Neural cell (in vitro differentiated cells): ENCODE data around the gene GLT1D1. TPM values are rescaled to one million over a fixed set of nuclear protein-coding genes. Genes with fewer than 3 reads are reported as not detected.
A peak's percentile ranks its signal among the peaks of the same experiment; 100 is the strongest.

Experiments used
- H2AFZ ChIP-seq: fragments of 200-600, 300-800 bp; sonication (generic), shearing (Covaris generic); 2 replicates; pipeline ENCODE4 v1.6.0; 2014; ENCODE audit warnings: low read depth, mild to moderate bottlenecking, antibody characterized with exemption, low read length, moderate library complexity
- H3F3A ChIP-seq: fragments of 200-600 bp; shearing (Covaris generic); 2 replicates; pipeline ENCODE4 v1.6.1; 2016; ENCODE audit warnings: mild to moderate bottlenecking, moderate library complexity, mixed read lengths, antibody characterized with exemption, low read length; ENCODE audit not compliant: insufficient read depth, poor library complexity, severe bottlenecking
- H3K27ac ChIP-seq: fragments of 200-600, 300-800 bp; sonication (generic), shearing (Covaris generic); 2 replicates; pipeline ENCODE4 v1.5.1; 2014; ENCODE audit warnings: mild to moderate bottlenecking, low read length, moderate library complexity
- H3K27me3 ChIP-seq: fragments of 300-800, 200-600 bp; sonication (generic), shearing (Covaris generic); 2 replicates; pipeline ENCODE4 v1.6.0; 2014; ENCODE audit warnings: mild to moderate bottlenecking, low read depth, low read length, moderate library complexity; ENCODE audit not compliant: insufficient read depth
- H3K36me3 ChIP-seq: fragments of 300-800, 200-600 bp; sonication (generic), shearing (Covaris generic); 2 replicates; pipeline ENCODE4 v1.5.1; 2014; ENCODE audit warnings: mild to moderate bottlenecking, antibody characterized with exemption, low read length, moderate library complexity; ENCODE audit not compliant: insufficient read depth
- H3K4me2 ChIP-seq: fragments of 300-800, 200-600 bp; sonication (generic), shearing (Covaris generic); 2 replicates; pipeline ENCODE4 v1.6.0; 2014; ENCODE audit warnings: mild to moderate bottlenecking, low read length
- H3K4me3 ChIP-seq: fragments of 300-800, 200-600 bp; sonication (generic), shearing (Covaris generic); 2 replicates; pipeline ENCODE4 v1.5.1; 2014; ENCODE audit warnings: mild to moderate bottlenecking, low read length, moderate library complexity
- H3K79me2 ChIP-seq: fragments of 200-600 bp; shearing (Covaris generic); replicated peaks from 2 replicates; pipeline ENCODE4 v1.6.0; 2014; ENCODE audit warnings: mild to moderate bottlenecking, low read length, moderate library complexity; ENCODE audit not compliant: insufficient read depth
- H3K9ac ChIP-seq: fragments of 300-800, 200-600 bp; sonication (generic), shearing (Covaris generic); 2 replicates; pipeline ENCODE4 v1.6.1; 2016; ENCODE audit warnings: mild to moderate bottlenecking, low read length, mixed read lengths
- H3K9me2 ChIP-seq: fragments of 200-600 bp; shearing (Covaris generic); 2 replicates; pipeline ENCODE4 v1.6.1; 2016; ENCODE audit warnings: mild to moderate bottlenecking, low read length, mixed read lengths; ENCODE audit not compliant: insufficient read depth
- H3K9me3 ChIP-seq: fragments of 200-600, 300-800 bp; sonication (generic), shearing (Covaris generic); 2 replicates; pipeline ENCODE4 v1.6.1; 2016; ENCODE audit warnings: mild to moderate bottlenecking, mixed run types, low read length, moderate library complexity, mixed read lengths
- H4K20me1 ChIP-seq: fragments of 200-600 bp; shearing (Covaris generic); 2 replicates; pipeline ENCODE4 v1.6.1; 2016; ENCODE audit warnings: mild to moderate bottlenecking, mixed run types; ENCODE audit not compliant: insufficient read depth
- EP300 ChIP-seq: fragments of 450-650 bp; conservative IDR thresholded peaks from 2 replicates; pipeline ENCODE4 v1.6.1; 2014; ENCODE audit warnings: antibody characterized with exemption, mild to moderate bottlenecking, moderate library complexity; ENCODE audit not compliant: poor library complexity, severe bottlenecking
- EZH2 ChIP-seq: fragments of 200-600, 300-800 bp; shearing (Covaris generic), sonication (generic); IDR thresholded peaks from 2 replicates; pipeline ENCODE4 v1.6.1; 2014; ENCODE audit warnings: antibody characterized with exemption, low read length, borderline replicate concordance, mild to moderate bottlenecking; ENCODE audit not compliant: insufficient read depth, poor library complexity, severe bottlenecking
- MXI1 ChIP-seq: fragments of 450-650 bp; conservative IDR thresholded peaks from 2 replicates; pipeline ENCODE4 v1.6.1; 2014; ENCODE audit warnings: antibody characterized with exemption, mild to moderate bottlenecking; ENCODE audit not compliant: poor library complexity, severe bottlenecking
- POLR2AphosphoS5 ChIP-seq: IDR thresholded peaks from 2 replicates; pipeline ENCODE4 v1.6.1; 2012
- RAD21 ChIP-seq: fragments of 450-650 bp; conservative IDR thresholded peaks from 2 replicates; pipeline ENCODE4 v1.6.1; 2014; ENCODE audit warnings: antibody characterized with exemption, mild to moderate bottlenecking, moderate library complexity
- REST ChIP-seq: IDR thresholded peaks from 2 replicates; pipeline ENCODE4 v1.6.1; 2012; ENCODE audit warnings: borderline replicate concordance
- SMC3 ChIP-seq: fragments of 450-650 bp; conservative IDR thresholded peaks from 2 replicates; pipeline ENCODE4 v1.6.1; 2014; ENCODE audit warnings: antibody characterized with exemption, mild to moderate bottlenecking, moderate library complexity; ENCODE audit not compliant: poor library complexity
- TAF1 ChIP-seq: IDR thresholded peaks from 2 replicates; pipeline ENCODE4 v1.6.1; 2012; ENCODE audit warnings: low read depth
- polyA plus RNA-seq: library from polyadenylated mRNA; depleted of rRNA; stranded (reverse); fragments of >200 nt; gene quantifications from 2 replicates; pipeline ENCODE4 v1.2.3, GENCODE V29; 2014
- TF ChIP-seq, protein P1 (sequence below): fragments of 450-650 bp; IDR thresholded peaks from 2 replicates; pipeline ENCODE4 v1.5.1; 2014; ENCODE audit warnings: antibody characterized with exemption, mild to moderate bottlenecking, moderate library complexity; ENCODE audit not compliant: poor library complexity, severe bottlenecking

Gene GLT1D1
- polyA plus RNA-seq, 1 donor from 2014 or later: 3.9 TPM

DNA sequence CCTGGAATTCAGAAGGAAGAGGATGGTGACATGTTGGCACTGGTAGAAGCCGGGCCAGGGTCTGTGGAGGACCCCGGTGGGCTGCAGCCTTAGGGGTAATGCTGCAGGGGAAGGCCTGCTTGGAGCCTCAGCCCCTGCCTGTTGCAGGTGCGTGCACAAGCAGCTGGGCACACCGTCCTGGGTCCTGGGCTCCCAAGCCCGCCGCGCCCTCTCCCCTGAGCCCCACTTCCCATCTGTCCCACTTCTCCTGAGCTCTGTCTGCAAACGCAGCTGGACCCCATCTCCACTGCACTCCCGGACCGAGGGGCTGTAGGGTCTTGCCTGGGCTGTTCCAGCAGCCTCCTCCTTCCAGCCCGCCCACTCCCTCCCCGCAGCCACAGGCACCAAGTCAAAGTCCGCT lies 116.8 kb downstream of the GLT1D1 start:
- H3K9me2 ChIP-seq: no peaks in the 10 kb centered on the region
- peak overlapping the region; percentile 38 for H3K27ac ChIP-seq
- H3K4me3 ChIP-seq: peak overlapping the region; percentile 58
- no peaks in the 10 kb centered on the region for H3K27me3 ChIP-seq
- H3K36me3 ChIP-seq: no peaks in the 10 kb centered on the region
- no peak overlapping the region for H2AFZ ChIP-seq
- peak overlapping the region; percentile 63 for H3K4me2 ChIP-seq
- TF ChIP-seq, protein P1, sequence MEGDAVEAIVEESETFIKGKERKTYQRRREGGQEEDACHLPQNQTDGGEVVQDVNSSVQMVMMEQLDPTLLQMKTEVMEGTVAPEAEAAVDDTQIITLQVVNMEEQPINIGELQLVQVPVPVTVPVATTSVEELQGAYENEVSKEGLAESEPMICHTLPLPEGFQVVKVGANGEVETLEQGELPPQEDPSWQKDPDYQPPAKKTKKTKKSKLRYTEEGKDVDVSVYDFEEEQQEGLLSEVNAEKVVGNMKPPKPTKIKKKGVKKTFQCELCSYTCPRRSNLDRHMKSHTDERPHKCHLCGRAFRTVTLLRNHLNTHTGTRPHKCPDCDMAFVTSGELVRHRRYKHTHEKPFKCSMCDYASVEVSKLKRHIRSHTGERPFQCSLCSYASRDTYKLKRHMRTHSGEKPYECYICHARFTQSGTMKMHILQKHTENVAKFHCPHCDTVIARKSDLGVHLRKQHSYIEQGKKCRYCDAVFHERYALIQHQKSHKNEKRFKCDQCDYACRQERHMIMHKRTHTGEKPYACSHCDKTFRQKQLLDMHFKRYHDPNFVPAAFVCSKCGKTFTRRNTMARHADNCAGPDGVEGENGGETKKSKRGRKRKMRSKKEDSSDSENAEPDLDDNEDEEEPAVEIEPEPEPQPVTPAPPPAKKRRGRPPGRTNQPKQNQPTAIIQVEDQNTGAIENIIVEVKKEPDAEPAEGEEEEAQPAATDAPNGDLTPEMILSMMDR: no peak
- TF ChIP-seq EP300: no peak
- TF ChIP-seq POLR2AphosphoS5: peak; percentile 5
- peak overlapping the region; percentile 50 for H3K9ac ChIP-seq
- no peaks in the 10 kb centered on the region for H3K79me2 ChIP-seq
- no peaks in the 10 kb centered on the region for H4K20me1 ChIP-seq
- H3K9me3 ChIP-seq: no peaks in the 10 kb centered on the region
- H3F3A ChIP-seq: no peaks in the 10 kb centered on the region

GRCh38 chr12:128970941-128971340 lies 117.7 kb downstream of the GLT1D1 start:
- TF ChIP-seq, protein P1: no peak
- TF ChIP-seq EP300 (no peak), POLR2AphosphoS5 (no peak), RAD21 (no peak), EZH2 (no peak), TAF1 (no peak), MXI1 (no peak), REST (no peak), SMC3 (no peak)
- no peak overlapping the region for H3K4me3 ChIP-seq
- no peaks in the 10 kb centered on the region for H3K27me3 ChIP-seq
- H3F3A ChIP-seq: no peaks in the 10 kb centered on the region
- no peaks in the 10 kb centered on the region for H3K79me2 ChIP-seq
- no peak overlapping the region for H3K9ac ChIP-seq
- H3K27ac ChIP-seq: no peak overlapping the region
- H3K9me3 ChIP-seq: no peaks in the 10 kb centered on the region
- no peak overlapping the region for H3K4me2 ChIP-seq
- H2AFZ ChIP-seq: no peak overlapping the region
- no peaks in the 10 kb centered on the region for H3K9me2 ChIP-seq
- no peaks in the 10 kb centered on the region for H4K20me1 ChIP-seq
- H3K36me3 ChIP-seq: no peaks in the 10 kb centered on the region
